GM10266 (cell line): Measurements from ENCODE around the gene ZSCAN23.
A peak's percentile ranks its signal among the peaks of the same experiment; 100 is the strongest.

Experiments used
- DNase-seq: peaks from one replicate; pipeline ENCODE4 v3.0.0; 2012; ENCODE audit errors: extremely low spot score
- TF ChIP-seq, protein P1 (sequence below): IDR thresholded peaks from 2 replicates; pipeline ENCODE4 v1.5.1; 2012; ENCODE audit warnings: mild to moderate bottlenecking, low read depth; ENCODE audit not compliant: control insufficient read depth, insufficient read depth; ENCODE audit errors: missing control alignments

ZSCAN23 gene

DNA sequence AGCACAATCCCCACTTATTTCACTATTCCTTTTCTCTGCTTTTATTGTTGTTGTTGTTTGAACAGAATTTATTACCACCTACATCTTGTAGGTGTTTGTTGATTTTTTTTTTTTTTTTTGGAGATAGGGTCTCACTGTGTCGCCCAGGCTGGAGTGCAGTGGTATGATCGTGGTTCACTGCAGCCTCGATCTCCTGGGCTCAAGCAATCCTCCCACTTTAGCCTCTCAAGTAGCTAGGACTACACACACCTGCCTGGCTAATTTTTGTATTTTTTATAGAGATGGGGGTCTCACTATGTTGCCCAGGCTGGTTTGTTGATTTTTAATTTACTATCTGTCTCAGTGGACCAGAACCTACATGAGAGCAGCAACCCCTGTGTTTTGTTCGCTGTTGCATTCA lies 47.4 kb downstream of the ZSCAN23 start:
- TF ChIP-seq, protein P1, sequence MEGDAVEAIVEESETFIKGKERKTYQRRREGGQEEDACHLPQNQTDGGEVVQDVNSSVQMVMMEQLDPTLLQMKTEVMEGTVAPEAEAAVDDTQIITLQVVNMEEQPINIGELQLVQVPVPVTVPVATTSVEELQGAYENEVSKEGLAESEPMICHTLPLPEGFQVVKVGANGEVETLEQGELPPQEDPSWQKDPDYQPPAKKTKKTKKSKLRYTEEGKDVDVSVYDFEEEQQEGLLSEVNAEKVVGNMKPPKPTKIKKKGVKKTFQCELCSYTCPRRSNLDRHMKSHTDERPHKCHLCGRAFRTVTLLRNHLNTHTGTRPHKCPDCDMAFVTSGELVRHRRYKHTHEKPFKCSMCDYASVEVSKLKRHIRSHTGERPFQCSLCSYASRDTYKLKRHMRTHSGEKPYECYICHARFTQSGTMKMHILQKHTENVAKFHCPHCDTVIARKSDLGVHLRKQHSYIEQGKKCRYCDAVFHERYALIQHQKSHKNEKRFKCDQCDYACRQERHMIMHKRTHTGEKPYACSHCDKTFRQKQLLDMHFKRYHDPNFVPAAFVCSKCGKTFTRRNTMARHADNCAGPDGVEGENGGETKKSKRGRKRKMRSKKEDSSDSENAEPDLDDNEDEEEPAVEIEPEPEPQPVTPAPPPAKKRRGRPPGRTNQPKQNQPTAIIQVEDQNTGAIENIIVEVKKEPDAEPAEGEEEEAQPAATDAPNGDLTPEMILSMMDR = no peak
- no peak for DNase-seq

DNA sequence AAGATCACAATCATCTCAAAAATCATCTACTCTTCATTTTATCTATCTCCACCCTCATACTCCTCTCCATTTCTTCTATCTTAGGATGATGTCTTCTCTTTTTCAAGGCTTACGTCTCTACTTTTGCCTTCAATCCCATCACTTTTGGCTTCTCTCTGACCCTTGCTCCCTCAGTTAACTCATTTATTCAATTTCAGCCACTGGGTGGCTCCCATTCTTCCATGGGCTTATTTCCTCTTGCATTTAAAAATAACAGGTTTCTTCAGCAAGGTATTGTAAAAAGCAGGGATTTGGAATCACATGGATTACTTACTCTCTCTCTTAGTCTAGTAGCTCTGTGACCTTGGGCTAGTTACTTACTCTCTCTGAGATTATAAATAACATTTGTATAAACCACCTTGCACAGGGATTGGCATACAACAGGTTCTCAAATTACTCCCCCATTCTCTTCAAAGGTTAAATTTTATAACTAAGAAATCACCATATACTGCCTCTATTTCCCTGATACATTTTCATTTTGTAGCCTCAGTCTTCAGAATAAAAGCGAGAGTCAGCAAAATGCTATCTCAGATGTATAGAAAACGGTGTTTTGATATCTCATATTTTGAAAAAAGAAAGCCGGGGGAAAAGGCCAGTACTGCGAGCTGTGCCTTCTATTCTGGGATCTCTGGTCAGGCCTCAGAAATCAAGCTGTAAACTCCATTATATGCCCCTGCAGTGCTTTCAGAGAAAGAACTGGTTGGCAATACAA lies 49.2 kb downstream of the ZSCAN23 start:
- TF ChIP-seq, protein P1 = peak; percentile 26

DNA sequence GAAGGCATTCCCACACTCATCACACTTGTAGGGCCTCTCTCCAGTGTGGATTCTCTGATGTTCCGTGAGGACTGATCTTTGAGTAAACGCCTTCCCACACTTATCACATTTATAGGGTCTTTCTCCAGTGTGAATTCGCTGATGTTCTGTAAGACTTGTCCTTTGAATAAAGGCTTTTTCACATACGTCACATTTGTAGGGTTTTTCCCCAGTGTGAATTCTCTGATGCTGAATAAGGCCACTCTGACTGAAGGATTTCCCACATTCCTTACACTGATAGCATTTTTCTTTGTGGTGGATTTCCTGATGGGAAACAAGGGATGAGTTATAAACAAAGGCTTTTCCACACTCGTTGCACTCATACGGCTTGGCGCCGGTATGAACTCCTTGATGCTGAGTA lies 52.6 kb downstream of the ZSCAN23 start:
- TF ChIP-seq, protein P1 = no peak
- no peak for DNase-seq

More for the DNA sequence above, 49.2 kb downstream of the ZSCAN23 start:
- no peak for DNase-seq

DNA sequence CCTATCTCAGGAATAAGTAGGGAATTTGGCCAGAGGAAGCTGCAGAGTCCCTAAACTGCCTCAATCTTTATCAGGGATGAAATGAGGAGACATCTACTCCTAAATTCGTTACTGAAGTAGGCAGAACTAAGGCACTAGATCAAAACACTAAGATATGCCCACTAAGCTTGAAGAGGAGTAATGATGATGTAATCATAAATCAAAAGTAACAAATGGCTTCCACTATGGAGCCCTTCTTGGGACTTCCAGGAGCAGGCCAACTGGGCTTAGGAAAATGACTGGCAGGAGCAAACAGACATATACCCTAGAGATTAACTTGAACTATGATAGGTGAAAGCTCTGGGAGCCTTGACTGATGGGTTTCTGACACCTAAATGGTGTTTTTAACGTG lies 59.2 kb downstream of the ZSCAN23 start:
- TF ChIP-seq, protein P1 = no peak
- DNase-seq = no peak

DNA sequence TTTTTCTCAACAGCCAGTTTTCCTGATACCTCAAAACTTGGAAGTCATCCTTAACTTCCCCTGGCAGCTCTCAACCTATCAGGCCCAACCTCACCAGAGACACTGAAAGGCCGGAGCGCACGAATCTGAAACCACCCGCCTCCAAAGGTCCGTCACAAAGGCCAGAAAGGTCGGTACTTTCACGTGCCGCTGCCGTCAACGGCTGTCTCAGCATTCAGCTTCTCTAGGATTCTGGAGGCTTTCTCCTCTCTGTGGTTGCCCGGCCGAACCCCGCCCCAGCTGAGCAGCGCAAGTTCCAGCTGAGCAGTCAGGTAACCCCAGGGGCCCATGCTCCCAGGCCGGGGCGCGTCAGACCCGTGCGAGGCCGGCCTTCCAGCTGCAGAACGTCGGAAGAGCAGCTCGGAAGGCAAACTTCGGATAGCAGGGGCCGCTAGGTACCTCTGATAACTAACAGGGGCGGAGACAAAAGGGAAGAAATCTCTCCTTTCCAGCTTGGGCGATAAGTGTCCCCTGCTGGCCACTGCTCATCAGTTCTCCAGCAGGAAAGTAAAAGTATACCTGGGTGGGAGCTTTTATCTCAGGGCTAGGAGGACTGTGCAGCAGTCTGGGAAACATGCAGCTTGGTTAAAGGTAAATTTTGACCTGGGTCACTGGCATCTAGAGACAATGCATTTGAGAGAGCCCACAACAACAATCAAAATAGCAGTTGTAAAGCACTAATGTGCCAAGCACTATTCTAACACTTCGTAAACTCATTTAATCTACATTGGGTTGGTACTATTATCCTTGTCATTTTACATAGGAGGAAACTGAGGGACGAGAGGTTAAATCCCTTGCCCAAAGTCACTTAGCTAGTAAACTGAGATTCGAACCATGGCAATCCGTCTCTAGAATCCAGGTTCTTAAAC lies 59.8 kb downstream of the ZSCAN23 start:
- DNase-seq = peak; percentile 74
- TF ChIP-seq, protein P1 = peak; percentile 22
